ENCODE data around the gene CSRNP3. TPM values are rescaled to one million over a fixed set of nuclear protein-coding genes. Genes with fewer than 3 reads are reported as not detected.
A peak's percentile ranks its signal among the peaks of the same experiment; 100 is the strongest.

The CSRNP3 gene
- total RNA-seq, 1 donor from 2014 or later: 4.0 TPM

GRCh38 chr2:165500001-165500400 lies 30.5 kb downstream of the CSRNP3 start:
- H3K27ac ChIP-seq (replicated peaks): no peak overlapping the region
- no peaks in the 10 kb centered on the region for H3K4me1 ChIP-seq
- DNase-seq: no peak
- no peaks in the 10 kb centered on the region for H3K36me3 ChIP-seq
- no peak for TF ChIP-seq CTCF (IDR thresholded peaks at IDR 0.05; ENCODE audit: borderline replicate concordance)
- H3K27me3 ChIP-seq (ENCODE audit: low read depth): no peaks in the 10 kb centered on the region
- H3K4me3 ChIP-seq: no peak overlapping the region
- intact Hi-C loops (cut with micrococcal nuclease): no loop called here
- H3K9me3 ChIP-seq (replicated peaks): no peaks in the 10 kb centered on the region

GRCh38 chr2:165500816-165501215 lies 31.3 kb downstream of the CSRNP3 start:
- intact Hi-C loops (cut with micrococcal nuclease): no loop called here
- H3K36me3 ChIP-seq: no peaks in the 10 kb centered on the region
- H3K27me3 ChIP-seq (ENCODE audit: low read depth): no peaks in the 10 kb centered on the region
- no peak for TF ChIP-seq CTCF (IDR thresholded peaks at IDR 0.05; ENCODE audit: borderline replicate concordance)
- no peaks in the 10 kb centered on the region for H3K4me1 ChIP-seq
- no peaks in the 10 kb centered on the region for H3K9me3 ChIP-seq (replicated peaks)
- no peak overlapping the region for H3K27ac ChIP-seq (replicated peaks)
- DNase-seq: no peak
- H3K4me3 ChIP-seq: no peak overlapping the region

- TF ChIP-seq CTCF (IDR thresholded peaks at IDR 0.05; ENCODE audit: borderline replicate concordance): no peak
- no peak for DNase-seq
- Histone ChIP-seq H3K27me3 (ENCODE audit: low read depth) (no peaks in the 10 kb centered on the region), H3K4me1 (no peaks in the 10 kb centered on the region), H3K27ac (replicated peaks) (no peak overlapping the region), H3K4me3 (no peak overlapping the region), H3K36me3 (no peaks in the 10 kb centered on the region), H3K9me3 (replicated peaks) (no peaks in the 10 kb centered on the region)
- intact Hi-C loops (cut with micrococcal nuclease): no loop called here
These were observed 36.0 kb downstream of the CSRNP3 start for GRCh38 chr2:165505514-165505913.

GRCh38 chr2:165508927-165509326 lies 39.4 kb downstream of the CSRNP3 start:
- Histone ChIP-seq H3K4me3 (no peak overlapping the region), H3K36me3 (no peaks in the 10 kb centered on the region)

GRCh38 chr2:165513479-165513878 lies 44.0 kb downstream of the CSRNP3 start:
- H3K4me1 ChIP-seq: peaks cover 15% of the 10 kb centered on the region
- intact Hi-C loops (cut with micrococcal nuclease): no loop called here
- H3K27ac ChIP-seq (replicated peaks): peak overlapping the region; percentile 9
- no peak for TF ChIP-seq CTCF (IDR thresholded peaks at IDR 0.05; ENCODE audit: borderline replicate concordance)
- DNase-seq: no peak
- no peaks in the 10 kb centered on the region for H3K36me3 ChIP-seq
- no peaks in the 10 kb centered on the region for H3K9me3 ChIP-seq (replicated peaks)
- H3K27me3 ChIP-seq (ENCODE audit: low read depth): no peaks in the 10 kb centered on the region
- no peak overlapping the region for H3K4me3 ChIP-seq

More at GRCh38 chr2:165508927-165509326, 39.4 kb downstream of the CSRNP3 start:
- H3K9me3 ChIP-seq (replicated peaks): no peaks in the 10 kb centered on the region
- no peak for TF ChIP-seq CTCF (IDR thresholded peaks at IDR 0.05; ENCODE audit: borderline replicate concordance)
- H3K4me1 ChIP-seq: peaks cover 11% of the 10 kb centered on the region
- intact Hi-C loops (cut with micrococcal nuclease): no loop called here
- DNase-seq: no peak
- H3K27ac ChIP-seq (replicated peaks): no peak overlapping the region
- no peaks in the 10 kb centered on the region for H3K27me3 ChIP-seq (ENCODE audit: low read depth)

- H3K4me1 ChIP-seq: peaks cover 7% of the 10 kb centered on the region
- no peaks in the 10 kb centered on the region for H3K9me3 ChIP-seq (replicated peaks)
- H3K27ac ChIP-seq (replicated peaks): no peak overlapping the region
- TF ChIP-seq CTCF (IDR thresholded peaks at IDR 0.05; ENCODE audit: borderline replicate concordance): no peak
- no peak overlapping the region for H3K4me3 ChIP-seq
- no peaks in the 10 kb centered on the region for H3K36me3 ChIP-seq
- no peak for DNase-seq
- no peaks in the 10 kb centered on the region for H3K27me3 ChIP-seq (ENCODE audit: low read depth)
- intact Hi-C loops (cut with micrococcal nuclease): no loop called here
These were observed 49.1 kb downstream of the CSRNP3 start for GRCh38 chr2:165518611-165519010.
